Retinal pigment epithelial cell (primary cell): Measurements from ENCODE around the gene KRTDAP.

ENCODE experiments used
- DNase-seq: peaks from one replicate; pipeline ENCODE4 v3.0.0-alpha.2; 2010; ENCODE audit warnings: low read depth
- H3K4me3 ChIP-seq: 2 replicates; pipeline ENCODE4 v1.5.1; 2011; ENCODE audit warnings: mild to moderate bottlenecking, low read length, control low read depth, moderate library complexity
- TF ChIP-seq, protein P1 (sequence below): conservative IDR thresholded peaks from 2 replicates; pipeline ENCODE4 v1.5.1; 2011; ENCODE audit warnings: low read depth, low read length, control low read depth, inconsistent platforms

The KRTDAP gene

GRCh38 chr19:35531291-35531690 lies 41.0 kb upstream of the KRTDAP start:
- TF ChIP-seq, protein P1, sequence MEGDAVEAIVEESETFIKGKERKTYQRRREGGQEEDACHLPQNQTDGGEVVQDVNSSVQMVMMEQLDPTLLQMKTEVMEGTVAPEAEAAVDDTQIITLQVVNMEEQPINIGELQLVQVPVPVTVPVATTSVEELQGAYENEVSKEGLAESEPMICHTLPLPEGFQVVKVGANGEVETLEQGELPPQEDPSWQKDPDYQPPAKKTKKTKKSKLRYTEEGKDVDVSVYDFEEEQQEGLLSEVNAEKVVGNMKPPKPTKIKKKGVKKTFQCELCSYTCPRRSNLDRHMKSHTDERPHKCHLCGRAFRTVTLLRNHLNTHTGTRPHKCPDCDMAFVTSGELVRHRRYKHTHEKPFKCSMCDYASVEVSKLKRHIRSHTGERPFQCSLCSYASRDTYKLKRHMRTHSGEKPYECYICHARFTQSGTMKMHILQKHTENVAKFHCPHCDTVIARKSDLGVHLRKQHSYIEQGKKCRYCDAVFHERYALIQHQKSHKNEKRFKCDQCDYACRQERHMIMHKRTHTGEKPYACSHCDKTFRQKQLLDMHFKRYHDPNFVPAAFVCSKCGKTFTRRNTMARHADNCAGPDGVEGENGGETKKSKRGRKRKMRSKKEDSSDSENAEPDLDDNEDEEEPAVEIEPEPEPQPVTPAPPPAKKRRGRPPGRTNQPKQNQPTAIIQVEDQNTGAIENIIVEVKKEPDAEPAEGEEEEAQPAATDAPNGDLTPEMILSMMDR: no peak

GRCh38 chr19:35529241-35530218 lies 39.3 kb upstream of the KRTDAP start:
- DNase-seq: no peak
- H3K4me3 ChIP-seq: no peak overlapping the region
- TF ChIP-seq, protein P1: no peak

More at GRCh38 chr19:35531291-35531690, 41.0 kb upstream of the KRTDAP start:
- no peak overlapping the region for H3K4me3 ChIP-seq
- no peak for DNase-seq

GRCh38 chr19:35528218-35529038 lies 38.2 kb upstream of the KRTDAP start, which contains the start of gene SBSN:
Gene SBSN (minus strand): TSS chr19:35528311. CDS start chr19:35528281, 30 bp downstream.
- TF ChIP-seq, protein P1: no peak
- no peak for DNase-seq
- no peak within 1 kb of the TSS for H3K4me3 ChIP-seq

GRCh38 chr19:35525873-35526272 lies 35.6 kb upstream of the KRTDAP start:
- no peak overlapping the region for H3K4me3 ChIP-seq
- TF ChIP-seq, protein P1: no peak
- DNase-seq: no peak

DNA sequence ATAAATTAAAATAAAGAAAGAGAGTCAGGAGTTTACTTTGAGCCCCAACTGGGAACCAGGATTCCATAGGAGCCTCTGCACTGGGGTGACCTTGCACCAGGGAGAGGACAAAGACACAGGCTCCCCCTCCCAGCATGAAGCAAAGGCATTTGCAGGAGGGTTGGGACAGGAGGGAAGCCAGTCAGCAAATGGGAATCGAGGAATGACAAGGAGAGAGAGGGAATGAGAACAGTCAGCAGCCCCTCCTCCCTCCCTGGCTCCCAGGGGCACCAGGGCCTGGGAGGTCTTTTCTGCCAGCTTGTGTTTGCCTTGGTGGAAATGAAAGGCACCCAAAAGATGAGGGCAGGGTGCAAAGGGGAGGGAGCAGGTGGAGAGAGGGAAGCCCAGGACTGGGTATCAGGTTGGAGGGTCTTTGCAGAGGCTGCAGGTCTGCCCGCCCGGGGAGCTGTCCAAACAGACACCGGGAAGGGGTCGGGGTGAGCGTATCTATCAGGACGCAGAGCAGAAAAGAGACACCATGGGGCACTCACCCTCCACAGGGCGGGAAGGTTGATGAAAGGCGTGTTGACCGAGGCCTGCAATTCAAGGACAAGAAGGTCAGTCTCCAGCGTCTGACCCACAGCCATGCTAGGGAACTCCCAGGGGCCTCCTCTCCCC lies 34.0 kb upstream of the KRTDAP start:
- H3K4me3 ChIP-seq: no peak overlapping the region
- no peak for DNase-seq
- TF ChIP-seq, protein P1: no peak

DNA sequence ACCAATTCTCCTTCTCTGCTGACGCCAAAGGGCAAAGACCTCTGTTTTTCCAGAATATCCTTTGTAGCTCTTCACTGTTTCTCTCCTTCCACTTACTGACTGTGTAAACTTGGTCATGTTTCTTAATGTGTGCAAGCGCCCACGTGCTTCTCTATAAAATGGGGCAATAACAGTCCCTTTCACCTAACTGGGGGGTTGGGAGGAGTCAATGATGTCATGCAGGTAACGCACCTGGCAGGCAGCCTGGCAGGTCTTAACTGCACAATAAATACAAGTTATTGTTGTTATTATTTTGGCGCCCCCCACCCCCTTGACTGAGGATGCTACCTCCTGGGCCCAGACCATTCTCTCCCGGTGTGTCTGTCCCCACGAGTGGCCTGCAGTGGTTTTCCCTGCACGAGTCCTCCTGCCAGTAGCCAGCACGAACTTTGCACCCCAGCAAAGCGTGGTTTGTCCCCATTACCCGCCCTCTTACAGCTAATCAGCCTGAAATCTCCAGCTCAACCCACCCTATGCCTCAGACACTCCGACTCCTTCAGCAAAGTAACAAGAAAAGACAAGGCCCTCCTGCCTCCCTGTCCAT lies 32.6 kb upstream of the KRTDAP start:
- DNase-seq: no peak
- TF ChIP-seq, protein P1: no peak
- no peak overlapping the region for H3K4me3 ChIP-seq
